Adrenal gland (tissue), 12 donors: ENCODE results near the gene MDC1. TPM values are rescaled to one million over a fixed set of nuclear protein-coding genes. Genes with fewer than 3 reads are reported as not detected.

Experiments used
- DNase-seq, 7 donors: peaks; one replicate each; pipeline ENCODE4 v3.0.0-alpha.2; 2019 to 2020
- H3K27ac ChIP-seq, 5 donors: fragments of 200-600 bp; sonication (generic) in 4 of 5; 1 replicate in 3 of 5; 2 replicates in 2 of 5; pipeline versions ENCODE4 v1.5.1 to v1.8.0; 2016 to 2020; ENCODE audit warnings: mild to moderate bottlenecking in 1 of 5
- H3K27me3 ChIP-seq: fragments of 200-600 bp; 2 replicates; pipeline ENCODE4 v1.8.0; 2021
- H3K36me3 ChIP-seq, 2 donors: fragments of 200-600 bp; replicated peaks in 1 of 2; 1 replicate in 1 of 2; 2 replicates in 1 of 2; pipeline versions ENCODE4 v1.5.1 to v1.8.0; 2018 to 2022
- H3K4me1 ChIP-seq, 2 donors: fragments of 200-600 bp; replicated peaks in 1 of 2; 1 replicate in 1 of 2; 2 replicates in 1 of 2; pipeline versions ENCODE4 v1.5.1 to v1.8.0; 2018 to 2021
- H3K4me3 ChIP-seq, 4 donors: fragments of 200-600 bp; sonication (generic) in 3 of 4; one replicate each; pipeline ENCODE4 v1.5.1; 2016 to 2018
- H3K9me3 ChIP-seq, 3 donors: fragments of 200-600 bp; sonication (generic) in 1 of 3; replicated peaks in 1 of 3; 1 replicate in 2 of 3; 2 replicates in 1 of 3; pipeline versions ENCODE4 v1.5.1 to v1.8.0; 2016 to 2021
- CTCF ChIP-seq, 6 experiments: fragments of 450-650 bp in 4 of 6; fragments of 200-600 bp in 2 of 6; sonication (generic) in 1 of 6; IDR thresholded peaks; 1 replicate in 5 of 6; 2 replicates in 1 of 6; pipeline versions ENCODE4 v1.5.1 to v1.8.0; 2016 to 2021; ENCODE audit warnings: antibody characterized with exemption in 6 of 6, mild to moderate bottlenecking in 2 of 6, moderate library complexity in 1 of 6
- POLR2A ChIP-seq, 2 donors: fragments of 450-650 bp; IDR thresholded peaks; one replicate each; pipeline ENCODE4 v1.6.1; 2017; ENCODE audit warnings: antibody characterized with exemption in 2 of 2, mild to moderate bottlenecking in 2 of 2, moderate library complexity in 1 of 2
- WGBS, 4 donors: extraction: QIAGEN DNeasy Blood & Tissue Kit in 2 of 4; methylation state at CpG; one replicate each; pipeline versions ENCODE4 v1.1.5 to v1.1.7; 2013 to 2017; 5-methylcytosine and 5-hydroxymethylcytosine counted together
- intact Hi-C, 2 donors: fragments of 100-400 bp; cut with DNase I; formaldehyde crosslinking; loops; one replicate each; pipeline versions ENCODE4 v1.14.1 to v1.15.0; 2022 to 2023
- polyA plus RNA-seq, 3 donors: library from polyadenylated mRNA; stranded (reverse); fragments of 200-250 nt in 2 of 3; fragments of 350-450 nt in 1 of 3; fragmentation: Illumina TruSeq in 1 of 3; extraction: RNeasy Lipid Tissue Mini Kit (QIAGEN cat#74804) in 1 of 3; gene quantifications; one replicate each; pipeline ENCODE4 v1.2.3, GENCODE V29; 2013 to 2014
- total RNA-seq, 9 donors: library from RNA; depleted of rRNA in 4 of 9; stranded (reverse); fragments of >200 nt in 4 of 9; fragments of 120-200 nt in 1 of 9; fragmentation: NEBNext Ultra II Directional in 1 of 9; extraction: Animal tissue kit (Norgen Biotek cat#: 25700) in 1 of 9; gene quantifications; one replicate each; pipeline versions ENCODE4 v1.1.0 to v1.2.4, GENCODE V29; 2013 to 2023
- donor health status: healthy with polysubstance abuse.
- donor health status: Bipolar disorder and iron deficiency.
- donor health status: DM: yes; HTN: yes; CAD: no.
- donor health status: DM: no; HTN: no; CAD: no.
- donor health status: DM: no; HTN: no; CAD: no.
- donor health status: DM: yes; HTN: yes; CAD: no.

Gene MDC1
- total and polyA plus RNA-seq, 12 donors, result 2.8 to 27.6 (median 18.9) TPM

- no peak for DNase-seq
- H3K4me3 ChIP-seq, result no peak overlapping the region
- peaks cover 0 to 4% of the 10 kb centered on the region in 2 donors for H3K4me1 ChIP-seq
- peaks cover 0 to 17% of the 10 kb centered on the region in 2 donors for H3K36me3 ChIP-seq
- H3K9me3 ChIP-seq, result no peaks in the 10 kb centered on the region
- TF ChIP-seq POLR2A (IDR thresholded peaks at IDR 0.05), result no peak
- no peak for TF ChIP-seq CTCF (IDR thresholded peaks at IDR 0.05)
- 57 to 69% (median 63%) methylated on average over 4 of the region's 4 CpGs for WGBS, 4 donors
- intact Hi-C loops, result no loop called here
- no peak overlapping the region for H3K27ac ChIP-seq
- no peaks in the 10 kb centered on the region for H3K27me3 ChIP-seq
These were observed 16.7 kb downstream of the MDC1 start for GRCh38 chr6:30700340-30700739.

GRCh38 chr6:30696432-30696831, 20.6 kb downstream of the MDC1 start:
- 95 to 98% (median 96%) methylated on average over 5 of the region's 5 CpGs for WGBS, 4 donors
- H3K9me3 ChIP-seq, result no peaks in the 10 kb centered on the region

DNA sequence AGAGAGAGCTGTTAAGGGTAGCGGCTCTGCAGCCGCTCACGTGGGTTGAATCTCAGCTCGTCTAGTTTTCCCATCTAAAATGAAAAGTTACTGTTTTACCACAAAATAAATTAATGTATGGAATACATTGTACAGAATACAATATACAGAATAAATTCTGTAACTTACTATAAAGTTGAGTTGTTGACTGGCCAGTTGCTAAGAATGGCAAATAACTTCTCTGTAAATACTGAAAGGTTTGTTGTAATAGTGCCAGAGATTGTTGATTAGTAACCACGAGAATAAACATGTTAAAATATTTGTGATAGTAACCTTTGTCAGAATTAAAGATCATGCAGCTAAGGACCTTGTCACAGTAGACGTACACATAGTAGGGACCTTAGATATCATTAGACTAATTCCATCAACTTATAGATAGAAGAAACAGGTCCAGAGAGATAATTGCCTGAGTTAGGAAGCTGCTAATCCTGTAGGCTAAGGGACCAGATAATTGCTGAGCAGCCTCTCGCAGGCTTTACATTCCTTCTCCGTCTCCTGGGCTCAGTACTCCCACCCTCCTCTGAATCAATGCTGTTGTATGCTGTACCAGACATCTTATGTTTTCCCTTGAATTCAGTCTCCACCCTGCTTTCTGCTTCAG, 25.8 kb downstream of the MDC1 start:
- H3K9me3 ChIP-seq, result no peaks in the 10 kb centered on the region
- peak overlapping the region in 4 of 5 donors; percentile 72 to 84 (median 80) for H3K27ac ChIP-seq
- intact Hi-C loops, result no loop called here
- WGBS, 4 donors, result 22 to 25% (median 23%) methylated on average over 8 of the region's 8 CpGs
- no peaks in the 10 kb centered on the region for H3K36me3 ChIP-seq
- no peaks in the 10 kb centered on the region for H3K27me3 ChIP-seq
- H3K4me3 ChIP-seq, result peak overlapping the region in 2 of 4 donors; percentile 68 to 71
- TF ChIP-seq CTCF (IDR thresholded peaks at IDR 0.05) (no peak), POLR2A (IDR thresholded peaks at IDR 0.05) (no peak)
- H3K4me1 ChIP-seq, result peaks cover 12 to 36% of the 10 kb centered on the region in 2 donors
- DNase-seq, result no peak

More at GRCh38 chr6:30696432-30696831, 20.6 kb downstream of the MDC1 start:
- TF ChIP-seq CTCF (IDR thresholded peaks at IDR 0.05) (no peak), POLR2A (IDR thresholded peaks at IDR 0.05) (no peak)
- no peak for DNase-seq
- H3K4me3 ChIP-seq, result no peak overlapping the region
- intact Hi-C loops, result no loop called here
- H3K27me3 ChIP-seq, result no peaks in the 10 kb centered on the region
- no peak overlapping the region for H3K27ac ChIP-seq
- H3K4me1 ChIP-seq, result peaks cover under 1 to 9% of the 10 kb centered on the region in 2 donors
- peaks cover 0 to 5% of the 10 kb centered on the region in 2 donors for H3K36me3 ChIP-seq

DNA sequence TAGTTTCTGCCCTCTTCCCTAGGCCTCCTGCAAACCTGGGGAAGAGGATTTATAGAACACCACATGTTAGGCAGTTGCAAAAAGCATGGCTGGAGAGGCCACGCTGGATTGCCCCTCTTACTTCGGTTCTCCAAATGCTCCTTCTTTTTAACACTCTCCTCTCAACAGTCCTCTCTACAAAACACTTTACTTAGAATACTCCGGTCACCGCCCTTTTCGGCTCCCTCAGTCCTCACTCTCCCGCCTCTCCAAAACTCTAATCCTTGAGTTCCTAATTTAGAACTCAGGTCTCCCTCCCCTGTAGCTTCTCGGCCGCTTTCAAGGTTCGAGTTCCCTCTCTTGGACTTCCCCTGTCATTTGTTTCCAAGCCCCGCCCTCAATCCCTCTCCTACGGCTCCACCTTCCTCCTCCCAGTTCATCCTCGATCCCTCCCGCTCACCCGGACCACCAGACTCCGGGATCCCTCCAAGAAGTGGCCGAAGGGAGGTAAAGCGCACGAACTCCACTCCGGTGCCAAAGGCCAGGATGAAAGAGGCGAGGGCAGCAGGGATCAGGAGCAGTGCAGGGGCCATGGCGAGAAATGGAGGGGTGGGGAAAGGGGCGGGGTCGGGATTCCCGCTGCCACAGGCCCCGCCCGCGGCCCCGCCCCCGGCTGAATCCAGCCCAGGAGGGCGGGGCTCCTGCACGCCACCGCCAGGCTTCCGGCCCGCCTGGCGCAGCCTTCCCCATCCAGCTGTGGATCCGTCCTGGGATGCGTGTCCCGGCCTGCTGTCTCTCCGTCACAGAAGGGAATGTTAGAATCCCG, 26.5 kb downstream of the MDC1 start, which contains the start of gene NRM:
Gene NRM, minus strand, starts transcription at position 582 of the 805 bp plus-strand sequence. Its CDS starts 10 bp downstream, at position 572.
- intact Hi-C loops, result no loop called here
- Histone ChIP-seq H3K9me3 (no peaks in the 10 kb centered on the region), H3K4me3 (peak within 1 kb of the TSS; percentile 37 to 71 (median 60)), H3K27me3 (no peaks in the 10 kb centered on the region), H3K4me1 (peaks cover 19 to 41% of the 10 kb centered on the region in 2 donors), H3K27ac (peak within 1 kb of the TSS; percentile 62 to 84 (median 79)), H3K36me3 (no peaks in the 10 kb centered on the region)
- TF ChIP-seq POLR2A (IDR thresholded peaks at IDR 0.05) (peak in 1 of 2 donors; percentile 46), CTCF (IDR thresholded peaks at IDR 0.05) (no peak)
- peak; percentile 88 to 93 (median 91) for DNase-seq
- WGBS, 4 donors, result 0 to 1% (median 1%) methylated on average over 23 to 40 of the region's 40 CpGs
